ENCODE results near the gene GDF7. TPM values are rescaled to one million over a fixed set of nuclear protein-coding genes. Genes with fewer than 3 reads are reported as not detected.
A peak's percentile ranks its signal among the peaks of the same experiment; 100 is the strongest.

The GDF7 gene
- total and polyA plus RNA-seq, 3 experiments from 2014 or later: 0.10 TPM; not detected in 2

DNA sequence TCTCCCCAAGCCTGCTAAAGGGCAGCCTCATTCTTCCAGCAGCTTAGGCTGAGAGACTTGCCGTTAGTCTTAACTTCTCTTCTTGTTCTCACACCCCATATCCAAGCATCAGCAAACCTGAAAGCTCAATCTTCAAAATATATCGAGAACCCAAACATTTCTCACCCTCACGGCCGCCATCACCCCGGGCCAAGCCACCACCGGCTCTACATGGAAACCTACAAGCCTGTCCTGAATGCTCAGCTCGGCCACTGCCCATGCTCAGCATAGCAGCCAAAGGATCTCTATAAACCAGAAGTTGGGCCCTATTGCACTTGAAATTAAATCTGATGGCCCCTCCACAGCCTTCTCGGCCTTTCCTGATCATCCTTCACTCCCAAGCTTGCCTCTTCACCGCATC is 18.1 kb upstream of the GDF7 start:
- no peaks in the 10 kb centered on the region for H3K9me3 ChIP-seq (ENCODE audit: low read length)
- H3K4me1 ChIP-seq (ENCODE audit: insufficient read depth, low read length): peaks cover 19% of the 10 kb centered on the region
- H3K36me3 Mint-ChIP-seq: peaks cover 0 to 27% (median 7%) of the 10 kb centered on the region in 3 donors
- H3K4me3 Mint-ChIP-seq: peak overlapping the region in 3 of 7 donors; percentile 86 to 92 (median 89)
- DNase-seq: no peak
- no peaks in the 10 kb centered on the region for H3K9me3 Mint-ChIP-seq
- H3K4me1 Mint-ChIP-seq: peaks cover 30 to 44% (median 38%) of the 10 kb centered on the region in 3 donors
- no peaks in the 10 kb centered on the region for H3K36me3 ChIP-seq (ENCODE audit: insufficient read depth, low read length)
- no peak overlapping the region for H3K4me3 ChIP-seq (ENCODE audit: low read length)
- no peaks in the 10 kb centered on the region for H3K27me3 ChIP-seq (ENCODE audit: insufficient read depth, low read length, poor library complexity, severe bottlenecking)
- POLR2A ChIA-PET: interaction anchor here (1.0 kb wide), 1 partner anchor 201 kb away, joined by 5 read pairs; the partner anchor contains the start of gene RHOB
- H3K27ac Mint-ChIP-seq: peak overlapping the region in 7 of 8 donors; percentile 4 to 95 (median 72)
- CTCF ChIA-PET: interaction anchor here (3.0 to 6.3 kb wide), 3 partner anchors 13 to 237 kb away, joined by 13 to 67 read pairs (median 58); partner anchors contain the start of gene RHOB
- no peaks in the 10 kb centered on the region for H3K27me3 Mint-ChIP-seq
- no peak overlapping the region for H3K27ac ChIP-seq (ENCODE audit: low read depth, low read length)

DNA sequence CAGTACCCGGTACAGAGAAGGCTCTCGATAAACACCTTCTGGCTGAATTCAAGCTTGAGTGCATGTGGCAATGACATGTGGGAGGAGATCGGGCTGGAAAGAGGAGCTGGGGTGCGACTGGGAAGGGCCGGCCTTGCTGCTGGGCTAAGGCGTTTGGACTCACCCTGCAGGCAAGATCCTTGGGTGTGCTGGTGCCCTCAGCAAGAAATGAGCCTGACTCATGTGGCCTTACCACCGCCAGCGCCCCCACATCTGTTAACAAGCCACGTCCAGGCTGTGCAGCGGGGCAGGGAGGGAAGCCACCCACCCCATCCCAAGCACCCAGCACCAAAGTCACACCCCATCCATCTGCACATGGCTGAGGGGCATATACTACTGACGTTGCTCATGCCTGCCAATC is 17.4 kb upstream of the GDF7 start:
- Mint-ChIP-seq H3K27ac (peak overlapping the region in 7 of 8 donors; percentile 0 to 97 (median 95)), H3K36me3 (peaks cover 0 to 20% (median 3%) of the 10 kb centered on the region in 3 donors), H3K4me1 (peaks cover 30 to 44% (median 38%) of the 10 kb centered on the region in 3 donors), H3K4me3 (peak overlapping the region; percentile 85 to 92 (median 88)), H3K9me3 (no peaks in the 10 kb centered on the region), H3K27me3 (no peaks in the 10 kb centered on the region)
- Histone ChIP-seq H3K9me3 (ENCODE audit: low read length) (no peaks in the 10 kb centered on the region), H3K4me1 (ENCODE audit: insufficient read depth, low read length) (peaks cover 19% of the 10 kb centered on the region), H3K27ac (ENCODE audit: low read depth, low read length) (no peak overlapping the region), H3K4me3 (ENCODE audit: low read length) (no peak overlapping the region), H3K36me3 (ENCODE audit: insufficient read depth, low read length) (no peaks in the 10 kb centered on the region), H3K27me3 (ENCODE audit: insufficient read depth, low read length, poor library complexity, severe bottlenecking) (no peaks in the 10 kb centered on the region)
- DNase-seq: peak in 1 of 5 donors; percentile 34
- ChIA-PET CTCF (interaction anchor here (2.4 to 6.3 kb wide), 5 partner anchors 12 to 238 kb away, joined by 13 to 67 read pairs (median 17); partner anchors contain the start of gene RHOB), POLR2A (interaction anchor here (1.0 kb wide), 1 partner anchor 202 kb away, joined by 5 read pairs; the partner anchor contains the start of gene RHOB)

DNA sequence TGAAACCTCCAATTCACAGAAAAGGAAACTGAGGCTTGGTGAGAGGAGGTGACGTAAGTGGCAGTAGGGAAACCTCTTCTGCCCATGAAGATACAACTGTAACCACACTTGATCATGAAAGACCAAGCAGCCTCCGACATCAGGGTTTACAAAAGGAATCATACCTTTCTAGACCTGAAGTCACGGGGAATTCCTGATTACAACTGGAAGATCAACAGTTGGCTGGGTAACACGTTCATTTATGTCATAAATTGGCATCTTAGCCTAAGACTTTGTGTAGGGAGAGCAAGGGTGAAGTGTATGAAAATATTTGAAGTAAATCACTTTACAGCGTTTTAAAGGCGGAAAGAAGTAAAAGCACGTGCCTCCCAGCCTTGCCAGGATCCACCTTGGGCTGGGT is 17.0 kb upstream of the GDF7 start:
- peaks cover 0 to 16% (median 0%) of the 10 kb centered on the region in 3 donors for H3K36me3 Mint-ChIP-seq
- H3K27me3 Mint-ChIP-seq: peaks cover 0 to 2% of the 10 kb centered on the region in 2 donors
- peaks cover 19% of the 10 kb centered on the region for H3K4me1 ChIP-seq (ENCODE audit: insufficient read depth, low read length)
- DNase-seq: no peak
- POLR2A ChIA-PET: interaction anchor here (1.7 to 2.7 kb wide), 2 partner anchors 11 to 203 kb away, joined by 7 to 43 read pairs; partner anchors contain the start of gene RHOB
- peak overlapping the region in 7 of 8 donors; percentile 86 to 97 (median 95) for H3K27ac Mint-ChIP-seq
- H3K27me3 ChIP-seq (ENCODE audit: insufficient read depth, low read length, poor library complexity, severe bottlenecking): no peaks in the 10 kb centered on the region
- H3K4me1 Mint-ChIP-seq: peaks cover 30 to 44% (median 38%) of the 10 kb centered on the region in 3 donors
- peak overlapping the region; percentile 95 for H3K27ac ChIP-seq (ENCODE audit: low read depth, low read length)
- no peaks in the 10 kb centered on the region for H3K36me3 ChIP-seq (ENCODE audit: insufficient read depth, low read length)
- H3K4me3 Mint-ChIP-seq: peak overlapping the region; percentile 85 to 92 (median 88)
- H3K4me3 ChIP-seq (ENCODE audit: low read length): peak overlapping the region; percentile 96
- H3K9me3 Mint-ChIP-seq: no peaks in the 10 kb centered on the region
- CTCF ChIA-PET: interaction anchor here (0.9 to 6.3 kb wide), 13 partner anchors 8 to 238 kb away, joined by 3 to 67 read pairs (median 10); partner anchors contain the start of genes LDAH and RHOB
- no peaks in the 10 kb centered on the region for H3K9me3 ChIP-seq (ENCODE audit: low read length)

DNA sequence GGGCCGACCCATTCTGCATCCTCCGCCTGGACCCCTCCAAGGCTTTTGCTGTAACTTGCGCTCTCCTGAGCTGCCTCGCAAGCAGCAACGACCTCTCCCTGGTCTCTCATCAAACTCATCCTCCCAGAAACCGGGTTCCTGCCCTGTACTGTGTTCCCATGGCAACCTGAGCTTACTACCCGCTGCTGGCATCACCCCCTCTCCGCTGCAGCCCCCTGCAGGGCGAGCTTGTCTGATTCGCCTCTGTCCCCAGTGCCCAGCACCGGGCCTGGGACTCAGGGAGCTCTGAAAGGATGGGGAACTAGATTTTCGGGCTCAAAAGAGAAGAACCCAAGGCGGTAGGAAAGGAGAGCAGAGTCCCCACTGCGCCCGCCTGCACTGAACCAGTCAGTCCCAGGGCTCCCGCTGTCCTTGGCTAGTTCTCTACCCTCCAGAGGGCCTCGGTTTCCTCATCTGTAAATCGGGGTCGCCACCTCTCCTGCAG is 16.5 kb upstream of the GDF7 start:
- Histone ChIP-seq H3K4me3 (ENCODE audit: low read length) (peak overlapping the region; percentile 96), H3K9me3 (ENCODE audit: low read length) (no peaks in the 10 kb centered on the region), H3K36me3 (ENCODE audit: insufficient read depth, low read length) (no peaks in the 10 kb centered on the region), H3K27ac (ENCODE audit: low read depth, low read length) (peak overlapping the region; percentile 95), H3K27me3 (ENCODE audit: insufficient read depth, low read length, poor library complexity, severe bottlenecking) (no peaks in the 10 kb centered on the region), H3K4me1 (ENCODE audit: insufficient read depth, low read length) (peaks cover 19% of the 10 kb centered on the region)
- CTCF ChIA-PET: interaction anchor here (0.9 to 6.3 kb wide), 20 partner anchors 8 to 324 kb away, joined by 3 to 67 read pairs (median 6); partner anchors contain the start of genes LDAH and RHOB
- H3K27me3 Mint-ChIP-seq: peaks cover 0 to 4% of the 10 kb centered on the region in 2 donors
- H3K9me3 Mint-ChIP-seq: no peaks in the 10 kb centered on the region
- POLR2A ChIA-PET: interaction anchor here (1.0 to 2.7 kb wide), 6 partner anchors 8 to 206 kb away, joined by 4 to 43 read pairs (median 6); partner anchors contain the start of gene RHOB
- H3K4me1 Mint-ChIP-seq: peaks cover 30 to 44% (median 38%) of the 10 kb centered on the region in 3 donors
- DNase-seq: peak in 3 of 5 donors; percentile 9 to 63 (median 14)
- H3K4me3 Mint-ChIP-seq: peak overlapping the region; percentile 85 to 92 (median 88)
- H3K27ac Mint-ChIP-seq: peak overlapping the region; percentile 86 to 98 (median 96)
- peaks cover 0 to 13% (median 0%) of the 10 kb centered on the region in 3 donors for H3K36me3 Mint-ChIP-seq

DNA sequence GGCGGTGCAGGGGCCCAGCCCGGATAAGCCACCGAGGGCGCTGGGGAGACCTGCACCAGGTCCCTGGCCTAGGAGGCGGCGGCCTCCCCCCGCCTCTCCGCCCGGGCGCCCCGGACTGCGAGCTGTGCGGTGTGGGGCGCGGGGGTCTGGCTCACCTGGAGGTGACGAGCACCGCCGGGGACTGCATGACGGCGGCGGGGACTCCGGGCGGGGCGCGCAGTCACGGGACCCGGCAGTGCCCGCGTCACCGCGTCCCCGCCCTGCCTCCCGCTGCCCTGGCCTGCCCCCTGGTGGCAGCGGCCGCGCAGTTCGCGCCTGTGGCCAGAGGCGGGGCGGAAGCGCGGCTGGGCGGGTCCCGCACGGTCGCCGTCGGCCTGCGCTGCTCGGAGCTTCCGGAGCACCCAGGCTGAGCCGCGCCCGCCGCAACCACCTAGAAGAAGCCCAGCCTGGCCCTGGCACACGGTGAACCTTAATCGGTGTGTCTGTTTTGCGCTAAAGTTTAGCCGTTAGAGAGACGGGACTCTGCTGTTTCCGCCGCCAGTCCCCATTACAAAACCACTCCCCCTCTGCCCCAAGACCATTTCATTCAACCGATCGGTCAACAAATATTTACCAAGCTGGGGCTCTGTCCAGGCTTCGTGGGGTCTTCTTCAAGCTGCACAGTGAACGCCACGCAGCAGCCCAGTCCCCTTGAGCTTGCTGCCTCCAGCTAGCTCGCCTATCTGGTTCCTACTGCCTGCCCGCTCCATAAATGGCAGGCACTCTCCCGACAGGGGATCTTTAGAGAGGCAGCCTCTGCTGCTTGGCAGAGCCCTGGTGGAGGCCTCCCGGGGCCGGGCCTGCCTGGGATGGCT is 15.8 kb upstream of the GDF7 start, which contains the start of gene HS1BP3:
HS1BP3 (minus strand) TSS at position 222 of the 854 bp plus-strand sequence; CDS start at position 187, 35 bp downstream.
- peaks cover 0 to 4% of the 10 kb centered on the region in 2 donors for H3K27me3 Mint-ChIP-seq
- POLR2A ChIA-PET: interaction anchor here (1.0 to 2.7 kb wide), 6 partner anchors 9 to 207 kb away, joined by 4 to 43 read pairs (median 6); partner anchors contain the start of gene RHOB
- CTCF ChIA-PET: interaction anchor here (0.7 to 6.3 kb wide), 31 partner anchors 9 to 1303 kb away, joined by 3 to 67 read pairs (median 4); partner anchors contain the start of genes GDF7, LDAH and RHOB
- H3K9me3 Mint-ChIP-seq: no peaks in the 10 kb centered on the region
- Histone ChIP-seq H3K27me3 (ENCODE audit: insufficient read depth, low read length, poor library complexity, severe bottlenecking) (no peaks in the 10 kb centered on the region), H3K4me1 (ENCODE audit: insufficient read depth, low read length) (peaks cover 19% of the 10 kb centered on the region), H3K9me3 (ENCODE audit: low read length) (no peaks in the 10 kb centered on the region), H3K4me3 (ENCODE audit: low read length) (peak within 1 kb of the TSS; percentile 96), H3K27ac (ENCODE audit: low read depth, low read length) (peak within 1 kb of the TSS; percentile 95), H3K36me3 (ENCODE audit: insufficient read depth, low read length) (no peaks in the 10 kb centered on the region)
- H3K4me1 Mint-ChIP-seq: peaks cover 30 to 44% (median 38%) of the 10 kb centered on the region in 3 donors
- H3K27ac Mint-ChIP-seq: peak within 1 kb of the TSS; percentile 87 to 98 (median 97)
- H3K36me3 Mint-ChIP-seq: peaks cover 0 to 8% (median 0%) of the 10 kb centered on the region in 3 donors
- peak within 1 kb of the TSS; percentile 85 to 92 (median 88) for H3K4me3 Mint-ChIP-seq
- DNase-seq: peak; percentile 87 to 96 (median 91)

DNA sequence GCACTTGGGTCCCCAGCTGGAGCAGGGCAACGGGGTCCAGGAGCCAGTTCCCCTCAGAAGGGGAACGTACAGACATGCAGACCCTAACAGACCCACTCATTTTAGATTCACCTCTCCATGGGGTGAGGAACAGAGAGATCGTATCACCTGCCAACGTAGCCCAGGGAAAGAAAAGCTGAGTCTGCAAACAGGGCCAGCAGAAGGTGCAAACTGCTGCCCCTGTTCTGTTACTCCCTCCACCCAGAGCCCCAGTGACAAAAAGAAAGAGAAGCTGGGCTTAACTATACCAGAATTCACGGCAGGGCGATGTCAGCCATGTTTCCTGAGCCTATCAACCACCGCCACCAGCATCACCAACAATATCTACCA is 15.2 kb upstream of the GDF7 start:
- peak overlapping the region; percentile 78 for H3K4me3 ChIP-seq (ENCODE audit: low read length)
- no peaks in the 10 kb centered on the region for H3K9me3 ChIP-seq (ENCODE audit: low read length)
- H3K36me3 ChIP-seq (ENCODE audit: insufficient read depth, low read length): no peaks in the 10 kb centered on the region
- no peaks in the 10 kb centered on the region for H3K27me3 ChIP-seq (ENCODE audit: insufficient read depth, low read length, poor library complexity, severe bottlenecking)
- Mint-ChIP-seq H3K9me3 (no peaks in the 10 kb centered on the region), H3K36me3 (peaks cover 0 to 6% (median 0%) of the 10 kb centered on the region in 3 donors), H3K4me1 (peaks cover 30 to 44% (median 38%) of the 10 kb centered on the region in 3 donors), H3K27me3 (peaks cover 4 to 5% of the 10 kb centered on the region in 2 donors), H3K4me3 (peak overlapping the region; percentile 75 to 90 (median 86)), H3K27ac (peak overlapping the region; percentile 87 to 98 (median 96))
- POLR2A ChIA-PET: interaction anchor here (1.0 to 2.7 kb wide), 6 partner anchors 9 to 208 kb away, joined by 4 to 43 read pairs (median 6); partner anchors contain the start of gene RHOB
- H3K4me1 ChIP-seq (ENCODE audit: insufficient read depth, low read length): peaks cover 19% of the 10 kb centered on the region
- CTCF ChIA-PET: interaction anchor here (0.7 to 6.3 kb wide), 28 partner anchors 10 to 1304 kb away, joined by 3 to 67 read pairs (median 4); partner anchors contain the start of genes GDF7, LDAH and RHOB
- peak overlapping the region; percentile 95 for H3K27ac ChIP-seq (ENCODE audit: low read depth, low read length)
- no peak for DNase-seq

DNA sequence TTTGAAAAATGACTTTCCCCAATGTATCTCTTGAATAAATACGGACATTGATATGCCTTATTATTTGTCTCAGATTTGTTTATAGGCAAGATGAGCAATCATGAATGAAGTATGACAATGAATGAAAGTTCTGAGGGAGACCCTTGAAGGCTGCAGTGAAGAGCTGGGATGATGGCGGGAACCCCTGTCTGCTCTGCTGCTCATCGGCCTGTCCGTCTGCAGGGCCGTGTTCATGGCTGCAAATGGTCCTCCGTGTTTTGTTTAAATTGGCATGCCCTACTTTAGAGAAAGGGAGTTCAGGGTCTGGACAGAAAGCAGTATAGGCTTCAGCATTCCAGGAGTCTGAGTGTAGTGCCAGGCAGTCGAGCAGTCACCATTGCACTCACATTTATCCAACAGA is 14.8 kb upstream of the GDF7 start:
- Histone ChIP-seq H3K9me3 (ENCODE audit: low read length) (no peaks in the 10 kb centered on the region), H3K4me1 (ENCODE audit: insufficient read depth, low read length) (peaks cover 19% of the 10 kb centered on the region), H3K27ac (ENCODE audit: low read depth, low read length) (no peak overlapping the region), H3K36me3 (ENCODE audit: insufficient read depth, low read length) (no peaks in the 10 kb centered on the region), H3K27me3 (ENCODE audit: insufficient read depth, low read length, poor library complexity, severe bottlenecking) (no peaks in the 10 kb centered on the region), H3K4me3 (ENCODE audit: low read length) (no peak overlapping the region)
- Mint-ChIP-seq H3K27ac (peak overlapping the region in 7 of 8 donors; percentile 43 to 98 (median 87)), H3K4me3 (peak overlapping the region; percentile 9 to 88 (median 54)), H3K36me3 (peaks cover 0 to 5% (median 0%) of the 10 kb centered on the region in 3 donors), H3K9me3 (no peaks in the 10 kb centered on the region), H3K27me3 (peaks cover 4 to 7% of the 10 kb centered on the region in 2 donors), H3K4me1 (peaks cover 30 to 44% (median 38%) of the 10 kb centered on the region in 3 donors)
- DNase-seq: peak in 1 of 5 donors; percentile 8
- ChIA-PET CTCF (interaction anchor here (1.1 to 6.3 kb wide), 14 partner anchors 10 to 311 kb away, joined by 3 to 67 read pairs (median 10); partner anchors contain the start of genes GDF7, LDAH and RHOB), POLR2A (interaction anchor here (1.5 to 2.7 kb wide), 3 partner anchors 10 to 205 kb away, joined by 5 to 43 read pairs (median 5); partner anchors contain the start of gene RHOB)
